K562 (cell line): ENCODE measurements around the gene ADAT1.

ENCODE experiments used
- ARNT ChIP-seq, 2 experiments: fragments of 450-650 bp; IDR thresholded peaks; 2 replicates each; pipeline ENCODE4 v1.6.1; 2016; ENCODE audit warnings: mild to moderate bottlenecking in 1 of 2
- EZH2 ChIP-seq: IDR thresholded peaks from 2 replicates; pipeline ENCODE4 v1.6.1; 2012; ENCODE audit warnings: low read depth, mild to moderate bottlenecking, inconsistent platforms, low read length, borderline replicate concordance
- FIP1L1 ChIP-seq: fragments of 200-400 bp; formaldehyde crosslinking; IDR thresholded peaks from 2 replicates; pipeline ENCODE4 v1.6.1; 2018; ENCODE audit warnings: mild to moderate bottlenecking, low read depth, low read length; ENCODE audit not compliant: poor library complexity, severe bottlenecking
- HMGXB4 ChIP-seq: sonication (generic); formaldehyde crosslinking; IDR thresholded peaks from 2 replicates; pipeline ENCODE4 v1.8.1; 2023; ENCODE audit warnings: mild to moderate bottlenecking, missing genetic modification reagents
- HNRNPK ChIP-seq: fragments of 200-400 bp; formaldehyde crosslinking; IDR thresholded peaks from one replicate; pipeline ENCODE4 v1.6.1; 2018; ENCODE audit warnings: mild to moderate bottlenecking, low read depth, low read length; ENCODE audit not compliant: poor library complexity, severe bottlenecking
- MGA ChIP-seq: fragments of 450-650 bp; IDR thresholded peaks from 2 replicates; pipeline ENCODE4 v1.6.1; 2016; ENCODE audit warnings: mild to moderate bottlenecking, moderate library complexity
- SIN3A ChIP-seq, 2 experiments: fragments of 150-350 bp in 1 of 2; IDR thresholded peaks; 2 replicates each; pipeline ENCODE4 v1.6.1; 2011 to 2016; ENCODE audit warnings: borderline replicate concordance in 2 of 2, low read depth in 2 of 2, low read length in 2 of 2, mild to moderate bottlenecking in 2 of 2, moderate library complexity in 2 of 2; ENCODE audit not compliant: control insufficient read depth in 1 of 2
- SMAD1 ChIP-seq: fragments of 150-350 bp; IDR thresholded peaks from 2 replicates; pipeline ENCODE4 v1.6.1; 2014; ENCODE audit warnings: low read length, low read depth; ENCODE audit not compliant: partially characterized antibody
- ZNF263 ChIP-seq: sonication (generic); formaldehyde crosslinking; IDR thresholded peaks from 2 replicates; pipeline ENCODE4 v1.8.0; 2022; ENCODE audit warnings: mild to moderate bottlenecking, missing genetic modification reagents, borderline replicate concordance
- ZNF274 ChIP-seq: IDR thresholded peaks from 2 replicates; pipeline ENCODE4 v1.6.1; 2011; ENCODE audit warnings: low read depth, mild to moderate bottlenecking, low read length, moderate library complexity, borderline replicate concordance
- ZNF449 ChIP-seq: fragments of 250-450 bp; sonication (Bioruptor Pico); IDR thresholded peaks from 2 replicates; pipeline ENCODE4 v1.8.0; 2022; ENCODE audit warnings: moderate library complexity, mild to moderate bottlenecking, inconsistent platforms
- ZNF695 ChIP-seq: fragments of 450-650 bp; formaldehyde crosslinking; IDR thresholded peaks from 2 replicates; pipeline ENCODE4 v1.4.0; 2020; ENCODE audit warnings: mild to moderate bottlenecking, moderate library complexity
- TF ChIP-seq, protein P1 (sequence below), 3 experiments: IDR thresholded peaks in 2 of 3; conservative IDR thresholded peaks in 1 of 3; 2 replicates each; pipeline ENCODE4 v1.5.1; 2011 to 2012; ENCODE audit warnings: low read length in 3 of 3, mild to moderate bottlenecking in 3 of 3, control low read depth in 2 of 3, improper control_type of control experiment in 1 of 3, inconsistent platforms in 1 of 3, low read depth in 1 of 3, mixed read lengths in 1 of 3, moderate library complexity in 1 of 3; ENCODE audit not compliant: insufficient read depth in 2 of 3
- TF ChIP-seq, protein P2 (sequence below): fragments of 450-650 bp; IDR thresholded peaks from 2 replicates; pipeline ENCODE4 v1.6.1; 2016; ENCODE audit warnings: antibody characterized with exemption

- TF ChIP-seq ZNF274: no peak
- TF ChIP-seq, protein P1, sequence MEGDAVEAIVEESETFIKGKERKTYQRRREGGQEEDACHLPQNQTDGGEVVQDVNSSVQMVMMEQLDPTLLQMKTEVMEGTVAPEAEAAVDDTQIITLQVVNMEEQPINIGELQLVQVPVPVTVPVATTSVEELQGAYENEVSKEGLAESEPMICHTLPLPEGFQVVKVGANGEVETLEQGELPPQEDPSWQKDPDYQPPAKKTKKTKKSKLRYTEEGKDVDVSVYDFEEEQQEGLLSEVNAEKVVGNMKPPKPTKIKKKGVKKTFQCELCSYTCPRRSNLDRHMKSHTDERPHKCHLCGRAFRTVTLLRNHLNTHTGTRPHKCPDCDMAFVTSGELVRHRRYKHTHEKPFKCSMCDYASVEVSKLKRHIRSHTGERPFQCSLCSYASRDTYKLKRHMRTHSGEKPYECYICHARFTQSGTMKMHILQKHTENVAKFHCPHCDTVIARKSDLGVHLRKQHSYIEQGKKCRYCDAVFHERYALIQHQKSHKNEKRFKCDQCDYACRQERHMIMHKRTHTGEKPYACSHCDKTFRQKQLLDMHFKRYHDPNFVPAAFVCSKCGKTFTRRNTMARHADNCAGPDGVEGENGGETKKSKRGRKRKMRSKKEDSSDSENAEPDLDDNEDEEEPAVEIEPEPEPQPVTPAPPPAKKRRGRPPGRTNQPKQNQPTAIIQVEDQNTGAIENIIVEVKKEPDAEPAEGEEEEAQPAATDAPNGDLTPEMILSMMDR (IDR thresholded peaks at IDR 0.05 in 2 of 3, conservative IDR thresholded peaks at IDR 0.05 in 1 of 3; ENCODE audit: insufficient read depth in 2 of 3, low read depth in 1 of 3, low read length in 3 of 3): no peak
- TF ChIP-seq EZH2: no peak
- no peak for TF ChIP-seq ZNF695 (CRISPR knock-in tag)
- no peak for TF ChIP-seq HMGXB4
- TF ChIP-seq ARNT (IDR thresholded peaks at IDR 0.05): no peak
- TF ChIP-seq ZNF263 (CRISPR knock-in tag): no peak
- TF ChIP-seq, protein P2, sequence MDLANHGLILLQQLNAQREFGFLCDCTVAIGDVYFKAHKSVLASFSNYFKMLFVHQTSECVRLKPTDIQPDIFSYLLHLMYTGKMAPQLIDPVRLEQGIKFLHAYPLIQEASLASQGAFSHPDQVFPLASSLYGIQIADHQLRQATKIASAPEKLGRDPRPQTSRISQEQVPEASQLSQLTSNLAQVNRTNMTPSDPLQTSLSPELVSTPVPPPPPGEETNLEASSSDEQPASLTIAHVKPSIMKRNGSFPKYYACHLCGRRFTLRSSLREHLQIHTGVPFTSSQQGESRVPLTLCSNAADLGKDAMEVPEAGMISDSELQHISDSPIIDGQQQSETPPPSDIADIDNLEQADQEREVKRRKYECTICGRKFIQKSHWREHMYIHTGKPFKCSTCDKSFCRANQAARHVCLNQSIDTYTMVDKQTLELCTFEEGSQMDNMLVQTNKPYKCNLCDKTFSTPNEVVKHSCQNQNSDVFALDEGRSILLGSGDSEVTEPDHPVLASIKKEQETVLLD: no peak
- TF ChIP-seq ZNF449 (CRISPR knock-in tag): no peak
- no peak for TF ChIP-seq HNRNPK
- TF ChIP-seq SIN3A (IDR thresholded peaks at IDR 0.05; ENCODE audit: borderline replicate concordance in 2 of 2, control insufficient read depth in 1 of 2, low read depth in 2 of 2, low read length in 2 of 2): no peak
- no peak for TF ChIP-seq MGA
- TF ChIP-seq FIP1L1: no peak
- TF ChIP-seq SMAD1: no peak
Measured at GRCh38 chr16:75624921-75625334, 1.8 kb upstream of the ADAT1 start.
